Measurements from ENCODE around the gene DAG1.
"Not testable (repeated sequence)": the region's sequence is repeated elsewhere in the genome, so short reads cannot be mapped to it uniquely, and the experiment has no call there.

The DAG1 gene

GRCh38 chr3:49470714-49471420 is 800 bp downstream of the DAG1 start:
- Histone ChIP-seq H3K4me3 (ENCODE audit: low read length) (peak overlapping the region; percentile 88), H3K9me3 (ENCODE audit: control insufficient read depth, low read length) (no peaks in the 10 kb centered on the region), H3K4me1 (ENCODE audit: control insufficient read depth, insufficient read depth, low read length) (peaks cover 29% of the 10 kb centered on the region), H3K27me3 (replicated peaks; ENCODE audit: control insufficient read depth, insufficient read depth, low read length) (no peaks in the 10 kb centered on the region), H3K36me3 (ENCODE audit: control insufficient read depth, insufficient read depth, low read length, severe bottlenecking) (no peaks in the 10 kb centered on the region), H3K9ac (ENCODE audit: low read length) (peak overlapping the region; percentile 93)
- DNase-seq (ENCODE audit: low read depth): peak; percentile 55

- H3K27me3 ChIP-seq (replicated peaks; ENCODE audit: control insufficient read depth, insufficient read depth, low read length): no peaks in the 10 kb centered on the region
- peak overlapping the region; percentile 88 for H3K4me3 ChIP-seq (ENCODE audit: low read length)
- H3K9ac ChIP-seq (ENCODE audit: low read length): peak overlapping the region; percentile 93
- H3K9me3 ChIP-seq (ENCODE audit: control insufficient read depth, low read length): no peaks in the 10 kb centered on the region
- DNase-seq (ENCODE audit: low read depth): peak; percentile 8
- H3K36me3 ChIP-seq (ENCODE audit: control insufficient read depth, insufficient read depth, low read length, severe bottlenecking): no peaks in the 10 kb centered on the region
- peaks cover 39% of the 10 kb centered on the region for H3K4me1 ChIP-seq (ENCODE audit: control insufficient read depth, insufficient read depth, low read length)
These were observed 1.9 kb downstream of the DAG1 start for GRCh38 chr3:49471856-49472495.

GRCh38 chr3:49476563-49476962 is 6.5 kb downstream of the DAG1 start:
- Histone ChIP-seq H3K4me1 (ENCODE audit: control insufficient read depth, insufficient read depth, low read length) (peaks cover 21% of the 10 kb centered on the region), H3K9ac (ENCODE audit: low read length) (peak overlapping the region; percentile 29), H3K4me3 (ENCODE audit: low read length) (peak overlapping the region; percentile 54), H3K27me3 (replicated peaks; ENCODE audit: control insufficient read depth, insufficient read depth, low read length) (no peaks in the 10 kb centered on the region), H3K36me3 (ENCODE audit: control insufficient read depth, insufficient read depth, low read length, severe bottlenecking) (peaks cover 18% of the 10 kb centered on the region), H3K9me3 (ENCODE audit: control insufficient read depth, low read length) (no peaks in the 10 kb centered on the region)
- peak; percentile 15 for DNase-seq (ENCODE audit: low read depth)

- Histone ChIP-seq H3K9me3 (ENCODE audit: control insufficient read depth, low read length) (no peaks in the 10 kb centered on the region), H3K27me3 (replicated peaks; ENCODE audit: control insufficient read depth, insufficient read depth, low read length) (no peaks in the 10 kb centered on the region), H3K9ac (ENCODE audit: low read length) (no peak overlapping the region), H3K4me3 (ENCODE audit: low read length) (no peak overlapping the region), H3K4me1 (ENCODE audit: control insufficient read depth, insufficient read depth, low read length) (peaks cover 18% of the 10 kb centered on the region), H3K36me3 (ENCODE audit: control insufficient read depth, insufficient read depth, low read length, severe bottlenecking) (peaks cover 15% of the 10 kb centered on the region)
- no peak for DNase-seq (ENCODE audit: low read depth)
These were observed 12.7 kb downstream of the DAG1 start for GRCh38 chr3:49482766-49483165.

- H3K9ac ChIP-seq (ENCODE audit: low read length): no peak overlapping the region
- no peaks in the 10 kb centered on the region for H3K9me3 ChIP-seq (ENCODE audit: control insufficient read depth, low read length)
- H3K4me1 ChIP-seq (ENCODE audit: control insufficient read depth, insufficient read depth, low read length): peaks cover 18% of the 10 kb centered on the region
- peak; percentile 13 for DNase-seq (ENCODE audit: low read depth)
- no peaks in the 10 kb centered on the region for H3K27me3 ChIP-seq (replicated peaks; ENCODE audit: control insufficient read depth, insufficient read depth, low read length)
- H3K4me3 ChIP-seq (ENCODE audit: low read length): no peak overlapping the region
- H3K36me3 ChIP-seq (ENCODE audit: control insufficient read depth, insufficient read depth, low read length, severe bottlenecking): peaks cover 16% of the 10 kb centered on the region
These were observed 14.4 kb downstream of the DAG1 start for GRCh38 chr3:49484471-49484870.

GRCh38 chr3:49489247-49489646 is 19.2 kb downstream of the DAG1 start:
- Histone ChIP-seq H3K36me3 (ENCODE audit: control insufficient read depth, insufficient read depth, low read length, severe bottlenecking) (peaks cover 21% of the 10 kb centered on the region), H3K9me3 (ENCODE audit: control insufficient read depth, low read length) (no peaks in the 10 kb centered on the region), H3K4me3 (ENCODE audit: low read length) (no peak overlapping the region), H3K9ac (ENCODE audit: low read length) (no peak overlapping the region), H3K27me3 (replicated peaks; ENCODE audit: control insufficient read depth, insufficient read depth, low read length) (no peaks in the 10 kb centered on the region), H3K4me1 (ENCODE audit: control insufficient read depth, insufficient read depth, low read length) (peaks cover 15% of the 10 kb centered on the region)
- no peak for DNase-seq (ENCODE audit: low read depth)

- no peak overlapping the region for H3K4me3 ChIP-seq (ENCODE audit: low read length)
- H3K36me3 ChIP-seq (ENCODE audit: control insufficient read depth, insufficient read depth, low read length, severe bottlenecking): peaks cover 19% of the 10 kb centered on the region
- H3K27me3 ChIP-seq (replicated peaks; ENCODE audit: control insufficient read depth, insufficient read depth, low read length): no peaks in the 10 kb centered on the region
- no peak for DNase-seq (ENCODE audit: low read depth)
- peaks cover 5% of the 10 kb centered on the region for H3K4me1 ChIP-seq (ENCODE audit: control insufficient read depth, insufficient read depth, low read length)
- no peaks in the 10 kb centered on the region for H3K9me3 ChIP-seq (ENCODE audit: control insufficient read depth, low read length)
- H3K9ac ChIP-seq (ENCODE audit: low read length): no peak overlapping the region
These were observed 22.9 kb downstream of the DAG1 start for GRCh38 chr3:49492969-49493368.

- H3K27me3 ChIP-seq (replicated peaks; ENCODE audit: control insufficient read depth, insufficient read depth, low read length): no peaks in the 10 kb centered on the region
- DNase-seq (ENCODE audit: low read depth): peak; percentile 29
- H3K36me3 ChIP-seq (ENCODE audit: control insufficient read depth, insufficient read depth, low read length, severe bottlenecking): peaks cover 15% of the 10 kb centered on the region
- no peak overlapping the region for H3K4me3 ChIP-seq (ENCODE audit: low read length)
- no peak overlapping the region for H3K9ac ChIP-seq (ENCODE audit: low read length)
- H3K4me1 ChIP-seq (ENCODE audit: control insufficient read depth, insufficient read depth, low read length): peaks cover 5% of the 10 kb centered on the region
- H3K9me3 ChIP-seq (ENCODE audit: control insufficient read depth, low read length): no peaks in the 10 kb centered on the region
These were observed 23.8 kb downstream of the DAG1 start for GRCh38 chr3:49493901-49494300.

GRCh38 chr3:49495023-49495422 is 25.0 kb downstream of the DAG1 start:
- H3K9ac ChIP-seq (ENCODE audit: low read length): no peak overlapping the region
- H3K36me3 ChIP-seq (ENCODE audit: control insufficient read depth, insufficient read depth, low read length, severe bottlenecking): peaks cover 12% of the 10 kb centered on the region
- peaks cover 5% of the 10 kb centered on the region for H3K4me1 ChIP-seq (ENCODE audit: control insufficient read depth, insufficient read depth, low read length)
- no peaks in the 10 kb centered on the region for H3K9me3 ChIP-seq (ENCODE audit: control insufficient read depth, low read length)
- no peaks in the 10 kb centered on the region for H3K27me3 ChIP-seq (replicated peaks; ENCODE audit: control insufficient read depth, insufficient read depth, low read length)
- H3K4me3 ChIP-seq (ENCODE audit: low read length): no peak overlapping the region
- no peak for DNase-seq (ENCODE audit: low read depth)

- not testable (repeated sequence) for H3K27me3 ChIP-seq (replicated peaks; ENCODE audit: control insufficient read depth, insufficient read depth, low read length); DNase-seq (ENCODE audit: low read depth); H3K4me3 ChIP-seq (ENCODE audit: low read length); H3K9me3 ChIP-seq (ENCODE audit: control insufficient read depth, low read length); H3K9ac ChIP-seq (ENCODE audit: low read length)
- Histone ChIP-seq H3K4me1 (ENCODE audit: control insufficient read depth, insufficient read depth, low read length) (peaks cover 21% of the 10 kb centered on the region), H3K36me3 (ENCODE audit: control insufficient read depth, insufficient read depth, low read length, severe bottlenecking) (peaks cover 12% of the 10 kb centered on the region)
These were observed 26.8 kb downstream of the DAG1 start for GRCh38 chr3:49496845-49497244.

GRCh38 chr3:49497606-49498005 is 27.5 kb downstream of the DAG1 start:
- no peaks in the 10 kb centered on the region for H3K9me3 ChIP-seq (ENCODE audit: control insufficient read depth, low read length)

More at GRCh38 chr3:49497606-49498005, 27.5 kb downstream of the DAG1 start:
- Histone ChIP-seq H3K4me3 (ENCODE audit: low read length) (no peak overlapping the region), H3K36me3 (ENCODE audit: control insufficient read depth, insufficient read depth, low read length, severe bottlenecking) (peaks cover 11% of the 10 kb centered on the region), H3K9ac (ENCODE audit: low read length) (no peak overlapping the region), H3K27me3 (replicated peaks; ENCODE audit: control insufficient read depth, insufficient read depth, low read length) (no peaks in the 10 kb centered on the region), H3K4me1 (ENCODE audit: control insufficient read depth, insufficient read depth, low read length) (peaks cover 21% of the 10 kb centered on the region)
- no peak for DNase-seq (ENCODE audit: low read depth)
